DND-41 (cell line): ENCODE results near the gene ANGPTL5.

Experiments used
- ATAC-seq: fragments of 200-7000 bp; cut with Tn5 transposase; 3 replicates; pipeline ENCODE4 v1.9.1; 2021; ENCODE audit warnings: low read depth; ENCODE audit not compliant: insufficient read depth
- DNase-seq: peaks from one replicate; pipeline ENCODE4 v3.0.0-alpha.2; 2020
- H2AFZ ChIP-seq: 2 replicates; pipeline ENCODE4 v1.6.0; 2012; ENCODE audit warnings: low read depth, low read length
- H3K27ac ChIP-seq: 2 replicates; pipeline ENCODE4 v1.5.1; 2012; ENCODE audit warnings: low read length, inconsistent platforms
- H3K27me3 ChIP-seq: fragments of 200-600 bp; sonication (generic); 2 replicates; pipeline ENCODE4 v1.6.0; 2012; ENCODE audit warnings: low read length, mild to moderate bottlenecking, inconsistent platforms; ENCODE audit not compliant: insufficient read depth, poor library complexity
- H3K36me3 ChIP-seq: 2 replicates; pipeline ENCODE4 v1.5.1; 2012; ENCODE audit warnings: low read length, inconsistent platforms; ENCODE audit not compliant: insufficient read depth
- H3K4me1 ChIP-seq: 2 replicates; pipeline ENCODE4 v1.5.1; 2012; ENCODE audit warnings: mild to moderate bottlenecking, low read length; ENCODE audit not compliant: insufficient read depth
- H3K4me2 ChIP-seq: 2 replicates; pipeline ENCODE4 v1.6.0; 2012; ENCODE audit warnings: mild to moderate bottlenecking, moderate library complexity, low read length, inconsistent platforms; ENCODE audit not compliant: insufficient read depth
- H3K4me3 ChIP-seq, 2 experiments: fragments of 200-600 bp in 1 of 2; shearing (Covaris generic) in 1 of 2; 2 replicates each; pipeline ENCODE4 v1.5.1; 2012 to 2016; ENCODE audit warnings: inconsistent platforms in 2 of 2, low read length in 2 of 2, mild to moderate bottlenecking in 2 of 2, low read depth in 1 of 2, moderate library complexity in 1 of 2
- H3K79me2 ChIP-seq: 2 replicates; pipeline ENCODE4 v1.6.0; 2012; ENCODE audit warnings: low read length, inconsistent platforms; ENCODE audit not compliant: insufficient read depth
- H3K9ac ChIP-seq: 2 replicates; pipeline ENCODE4 v1.6.0; 2012; ENCODE audit warnings: low read depth, mild to moderate bottlenecking, inconsistent platforms, low read length, moderate library complexity
- H3K9me3 ChIP-seq: 2 replicates; pipeline ENCODE4 v1.5.1; 2012; ENCODE audit warnings: low read length, moderate library complexity, mild to moderate bottlenecking, inconsistent platforms; ENCODE audit not compliant: insufficient read depth, severe bottlenecking
- H4K20me1 ChIP-seq: 2 replicates; pipeline ENCODE4 v1.6.0; 2012; ENCODE audit warnings: low read length; ENCODE audit not compliant: insufficient read depth
- EZH2 ChIP-seq: IDR thresholded peaks from 3 replicates; pipeline ENCODE4 v1.6.1; 2012; ENCODE audit warnings: borderline replicate concordance, low read depth, mild to moderate bottlenecking, moderate library complexity, low read length, inconsistent platforms; ENCODE audit not compliant: severe bottlenecking
- TF ChIP-seq, protein P1 (sequence below): IDR thresholded peaks from 2 replicates; pipeline ENCODE4 v1.5.1; 2012; ENCODE audit warnings: borderline replicate concordance, low read length, moderate library complexity, mild to moderate bottlenecking; ENCODE audit not compliant: poor library complexity, severe bottlenecking; ENCODE audit errors: extremely low read depth

The ANGPTL5 gene

DNA sequence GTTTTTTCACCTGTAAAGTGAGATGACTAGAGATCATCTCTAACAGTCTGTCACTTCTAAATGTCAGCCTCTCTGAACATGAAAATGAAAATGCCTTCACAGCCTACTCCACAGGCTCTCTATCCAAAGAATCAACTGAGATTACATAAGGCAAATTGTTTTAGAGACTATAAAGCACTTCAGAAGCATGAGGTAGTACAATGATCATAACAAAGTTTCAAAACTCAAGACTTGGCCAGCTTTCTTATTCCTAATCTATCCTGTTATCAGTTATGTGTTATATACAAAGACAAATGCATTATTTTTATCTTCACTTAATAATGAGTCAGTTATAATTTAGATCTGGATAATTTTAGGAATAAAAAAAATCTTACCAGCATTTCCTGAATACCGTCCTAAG is 21.8 kb downstream of the ANGPTL5 start:
- H3K4me2 ChIP-seq: no peak overlapping the region
- H3K4me3 ChIP-seq: no peak overlapping the region
- no peak overlapping the region for H3K27ac ChIP-seq
- H3K27me3 ChIP-seq: no peaks in the 10 kb centered on the region
- no peaks in the 10 kb centered on the region for H3K36me3 ChIP-seq
- no peaks in the 10 kb centered on the region for H3K4me1 ChIP-seq
- no peaks in the 10 kb centered on the region for H3K9me3 ChIP-seq
- ATAC-seq (no peak), DNase-seq (no peak)
- no peaks in the 10 kb centered on the region for H4K20me1 ChIP-seq
- no peak overlapping the region for H2AFZ ChIP-seq
- TF ChIP-seq EZH2: no peak
- TF ChIP-seq, protein P1, sequence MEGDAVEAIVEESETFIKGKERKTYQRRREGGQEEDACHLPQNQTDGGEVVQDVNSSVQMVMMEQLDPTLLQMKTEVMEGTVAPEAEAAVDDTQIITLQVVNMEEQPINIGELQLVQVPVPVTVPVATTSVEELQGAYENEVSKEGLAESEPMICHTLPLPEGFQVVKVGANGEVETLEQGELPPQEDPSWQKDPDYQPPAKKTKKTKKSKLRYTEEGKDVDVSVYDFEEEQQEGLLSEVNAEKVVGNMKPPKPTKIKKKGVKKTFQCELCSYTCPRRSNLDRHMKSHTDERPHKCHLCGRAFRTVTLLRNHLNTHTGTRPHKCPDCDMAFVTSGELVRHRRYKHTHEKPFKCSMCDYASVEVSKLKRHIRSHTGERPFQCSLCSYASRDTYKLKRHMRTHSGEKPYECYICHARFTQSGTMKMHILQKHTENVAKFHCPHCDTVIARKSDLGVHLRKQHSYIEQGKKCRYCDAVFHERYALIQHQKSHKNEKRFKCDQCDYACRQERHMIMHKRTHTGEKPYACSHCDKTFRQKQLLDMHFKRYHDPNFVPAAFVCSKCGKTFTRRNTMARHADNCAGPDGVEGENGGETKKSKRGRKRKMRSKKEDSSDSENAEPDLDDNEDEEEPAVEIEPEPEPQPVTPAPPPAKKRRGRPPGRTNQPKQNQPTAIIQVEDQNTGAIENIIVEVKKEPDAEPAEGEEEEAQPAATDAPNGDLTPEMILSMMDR: no peak
- H3K9ac ChIP-seq: no peak overlapping the region
- H3K79me2 ChIP-seq: no peaks in the 10 kb centered on the region

DNA sequence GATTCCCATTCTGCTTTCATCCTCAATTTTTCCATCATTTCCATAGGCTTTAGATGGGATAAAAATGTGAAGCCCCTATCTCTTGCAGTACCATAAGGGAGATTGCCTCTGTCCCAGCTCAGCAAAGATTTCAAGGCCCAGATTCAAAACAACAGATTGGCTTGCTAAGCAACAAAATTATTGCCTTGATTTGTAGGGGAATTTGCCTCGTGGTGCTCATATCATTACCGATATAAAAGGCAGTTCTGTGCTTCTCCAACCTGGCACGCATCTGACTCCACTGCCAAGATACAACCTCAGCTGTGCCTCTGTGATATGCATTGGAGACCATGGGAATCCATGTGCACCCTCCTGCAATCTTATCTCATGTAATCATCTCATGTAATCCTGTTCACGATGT is 26.6 kb downstream of the ANGPTL5 start:
- DNase-seq: no peak
- no peak for ATAC-seq
- Histone ChIP-seq H3K9me3 (no peaks in the 10 kb centered on the region), H3K27me3 (no peaks in the 10 kb centered on the region), H2AFZ (no peak overlapping the region), H4K20me1 (no peaks in the 10 kb centered on the region), H3K79me2 (no peaks in the 10 kb centered on the region), H3K4me3 (no peak overlapping the region), H3K4me1 (no peaks in the 10 kb centered on the region), H3K9ac (no peak overlapping the region), H3K4me2 (no peak overlapping the region), H3K36me3 (no peaks in the 10 kb centered on the region), H3K27ac (no peak overlapping the region)
- TF ChIP-seq, protein P1: no peak
- TF ChIP-seq EZH2: no peak

DNA sequence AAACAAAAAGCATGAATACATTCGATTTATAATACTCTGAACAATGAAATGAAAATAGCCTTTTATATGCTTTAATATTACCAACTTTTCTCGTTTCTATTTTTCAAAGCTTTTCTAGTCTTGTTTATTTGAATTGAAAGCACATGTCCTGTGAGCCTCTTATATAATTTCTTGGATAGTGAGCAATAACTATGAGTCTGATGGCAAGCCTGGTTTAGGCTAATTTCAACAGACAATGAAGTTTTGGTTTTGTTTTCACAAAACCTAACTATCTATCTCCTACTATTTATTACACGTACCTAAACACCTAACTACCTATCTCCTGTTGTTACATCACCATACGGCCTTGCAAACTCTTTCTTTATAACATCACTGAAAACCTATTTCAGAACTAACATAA is 30.7 kb downstream of the ANGPTL5 start:
- Histone ChIP-seq H3K9ac (no peak overlapping the region), H2AFZ (no peak overlapping the region), H3K4me2 (no peak overlapping the region), H3K27ac (no peak overlapping the region), H3K9me3 (no peaks in the 10 kb centered on the region), H3K27me3 (peaks cover 6% of the 10 kb centered on the region), H3K4me3 (no peak overlapping the region), H4K20me1 (no peaks in the 10 kb centered on the region), H3K4me1 (no peaks in the 10 kb centered on the region), H3K36me3 (no peaks in the 10 kb centered on the region), H3K79me2 (no peaks in the 10 kb centered on the region)
- ATAC-seq (no peak), DNase-seq (no peak)
- TF ChIP-seq, protein P1: no peak
- TF ChIP-seq EZH2: no peak

DNA sequence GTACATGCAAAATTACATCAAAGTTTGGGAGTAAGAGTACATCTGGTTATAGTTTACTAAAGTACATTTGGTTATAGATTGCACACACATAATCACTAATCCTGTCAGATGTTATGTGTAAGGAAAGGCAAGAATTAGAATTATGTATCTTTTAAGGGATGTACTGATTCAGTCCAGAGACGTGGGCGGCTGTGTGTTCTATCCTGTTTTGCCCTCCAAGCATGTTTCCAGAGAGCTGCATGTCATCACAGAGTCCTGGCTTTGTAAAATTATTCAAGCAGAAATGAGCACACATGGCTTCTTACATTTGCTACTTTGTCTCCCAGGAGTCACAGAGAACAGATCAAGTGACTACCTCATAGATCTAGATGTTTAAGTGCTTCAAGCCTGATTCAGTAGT is 34.7 kb downstream of the ANGPTL5 start:
- H3K36me3 ChIP-seq: no peaks in the 10 kb centered on the region
- no peaks in the 10 kb centered on the region for H3K9me3 ChIP-seq
- H4K20me1 ChIP-seq: no peaks in the 10 kb centered on the region
- H2AFZ ChIP-seq: no peak overlapping the region
- H3K4me3 ChIP-seq: no peak overlapping the region
- no peak overlapping the region for H3K4me2 ChIP-seq
- TF ChIP-seq EZH2: no peak
- TF ChIP-seq, protein P1: no peak
- no peak overlapping the region for H3K27ac ChIP-seq
- H3K9ac ChIP-seq: no peak overlapping the region
- peaks cover 6% of the 10 kb centered on the region for H3K27me3 ChIP-seq
- DNase-seq: no peak
- no peak for ATAC-seq
- H3K79me2 ChIP-seq: no peaks in the 10 kb centered on the region
- no peaks in the 10 kb centered on the region for H3K4me1 ChIP-seq
